ENCODE measurements around the gene DOCK4.

DOCK4 gene

GRCh38 chr7:112070674-112071256 lies 135.4 kb downstream of the DOCK4 start:
- no peak for DNase-seq

GRCh38 chr7:112069879-112070321 lies 136.3 kb downstream of the DOCK4 start:
- no peak for DNase-seq

- DNase-seq, result no peak
Observed at GRCh38 chr7:112068967-112069366, 137.2 kb downstream of the DOCK4 start.

GRCh38 chr7:112067632-112068540 lies 138.3 kb downstream of the DOCK4 start:
- DNase-seq, result no peak

GRCh38 chr7:112067200-112067599 lies 139.0 kb downstream of the DOCK4 start:
- DNase-seq, result no peak

- DNase-seq, result no peak
Observed at GRCh38 chr7:112065758-112066157, 140.4 kb downstream of the DOCK4 start.

- DNase-seq, result no peak
Observed at GRCh38 chr7:112064627-112065385, 141.4 kb downstream of the DOCK4 start.

GRCh38 chr7:112063974-112064373 lies 142.2 kb downstream of the DOCK4 start:
- DNase-seq, result no peak

GRCh38 chr7:112061051-112061450 lies 145.1 kb downstream of the DOCK4 start:
- no peak for DNase-seq

GRCh38 chr7:112060625-112061024 lies 145.6 kb downstream of the DOCK4 start:
- DNase-seq, result no peak

GRCh38 chr7:112059675-112060074 lies 146.5 kb downstream of the DOCK4 start:
- no peak for DNase-seq

- DNase-seq, result no peak
Observed at GRCh38 chr7:112058686-112059085, 147.5 kb downstream of the DOCK4 start.

- no peak for DNase-seq
Observed at GRCh38 chr7:112056409-112056808, 149.8 kb downstream of the DOCK4 start.

GRCh38 chr7:112053737-112054069 lies 152.5 kb downstream of the DOCK4 start:
- DNase-seq, result no peak

- no peak for DNase-seq
Observed at GRCh38 chr7:112052993-112053736, 153.0 kb downstream of the DOCK4 start.

- DNase-seq, result no peak
Observed at GRCh38 chr7:112052498-112052897, 153.7 kb downstream of the DOCK4 start.

GRCh38 chr7:112050250-112050881 lies 155.8 kb downstream of the DOCK4 start:
- no peak for DNase-seq

GRCh38 chr7:112049555-112050249 lies 156.5 kb downstream of the DOCK4 start:
- no peak for DNase-seq

- no peak for DNase-seq
Observed at GRCh38 chr7:112047421-112047820, 158.8 kb downstream of the DOCK4 start.

GRCh38 chr7:112045222-112045621 lies 161.0 kb downstream of the DOCK4 start:
- no peak for DNase-seq

GRCh38 chr7:112042631-112043030 lies 163.6 kb downstream of the DOCK4 start:
- no peak for DNase-seq

- no peak for DNase-seq
Observed at GRCh38 chr7:112038353-112038752, 167.8 kb downstream of the DOCK4 start.
